Calu3 (cell line): Measurements from ENCODE around the gene MCM10. TPM values are rescaled to one million over a fixed set of nuclear protein-coding genes. Genes with fewer than 3 reads are reported as not detected.

ENCODE experiments used
- BruUV-seq: library from RNA; stranded (reverse); fragments of 400-500 nt; replicated peaks from 2 replicates; lab custom pipeline; 2021; lab: Mats Ljungman, UMichigan
- CTCF ChIA-PET: fragments of 300-600 bp; sonication (Branson Sonifier 250); formaldehyde crosslinking; loops from one replicate; lab custom pipeline; 2022; ENCODE audit warnings: antibody characterized with exemption; lab: Charles Lee
- DNase-seq: peaks from one replicate; pipeline ENCODE4 v3.0.0; 2022
- H3K27ac Mint-ChIP-seq: one replicate; pipeline ENCODE4 v1.8.0; 2022; ENCODE audit warnings: mixed read lengths; ENCODE audit not compliant: unreplicated experiment
- H3K27me3 Mint-ChIP-seq: one replicate; pipeline ENCODE4 v1.8.0; 2022; ENCODE audit warnings: mixed read lengths; ENCODE audit not compliant: unreplicated experiment
- H3K36me3 Mint-ChIP-seq: one replicate; pipeline ENCODE4 v1.8.0; 2022; ENCODE audit warnings: mild to moderate bottlenecking, moderate library complexity, mixed read lengths; ENCODE audit not compliant: insufficient read depth, unreplicated experiment
- H3K4me1 Mint-ChIP-seq: one replicate; pipeline ENCODE4 v1.8.0; 2022; ENCODE audit warnings: mild to moderate bottlenecking, low read depth, mixed read lengths; ENCODE audit not compliant: unreplicated experiment
- H3K4me3 Mint-ChIP-seq: one replicate; pipeline ENCODE4 v1.8.0; 2022; ENCODE audit warnings: mild to moderate bottlenecking, low read depth, moderate library complexity, mixed read lengths; ENCODE audit not compliant: unreplicated experiment
- H3K9me3 Mint-ChIP-seq: one replicate; pipeline ENCODE4 v1.8.0; 2022; ENCODE audit warnings: low read depth, mixed read lengths; ENCODE audit not compliant: unreplicated experiment
- intact Hi-C: fragments of 100-400 bp; cut with micrococcal nuclease; formaldehyde crosslinking; loops from one replicate; pipeline ENCODE4 v1.10.0; 2022; ENCODE audit not compliant: unreplicated experiment
- total RNA-seq: library from RNA; stranded (reverse); gene quantifications from 2 replicates; pipeline ENCODE4 v1.2.3, GENCODE V29; 2022
- TF ChIP-seq, protein P1 (sequence below): fragments of 200-600 bp; IDR thresholded peaks from one replicate; pipeline ENCODE4 v1.8.0; 2022; ENCODE audit warnings: antibody characterized with exemption; ENCODE audit not compliant: unreplicated experiment

MCM10 gene
- total RNA-seq, 1 experiment from 2014 or later, result 49.3 TPM

DNA sequence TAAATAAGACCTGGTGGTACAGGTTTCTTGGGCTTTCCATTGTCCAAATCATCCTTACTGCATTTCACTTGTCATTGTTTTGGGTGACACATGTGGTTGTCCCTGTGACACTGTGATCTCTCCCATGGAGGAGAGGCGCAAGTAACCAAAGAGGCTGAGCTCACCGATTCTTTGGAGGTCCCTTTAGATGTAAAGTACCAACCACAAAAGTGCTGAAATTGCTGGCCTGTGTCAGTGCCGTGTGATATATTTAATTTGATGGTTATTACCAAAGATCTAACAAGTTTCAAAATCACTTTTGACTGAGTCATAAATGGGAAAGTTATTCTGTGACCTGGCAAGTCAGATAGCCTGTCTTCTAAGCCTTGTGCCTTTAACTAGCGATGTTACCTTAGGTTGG lies 19.4 kb downstream of the MCM10 start:
- no peaks in the 10 kb centered on the region for H3K4me1 Mint-ChIP-seq
- intact Hi-C loops, result no loop called here
- CTCF ChIA-PET, result no interaction called here
- no peaks in the 10 kb centered on the region for H3K9me3 Mint-ChIP-seq
- no peak for DNase-seq
- no peaks in the 10 kb centered on the region for H3K27me3 Mint-ChIP-seq
- no peak overlapping the region for H3K4me3 Mint-ChIP-seq
- H3K36me3 Mint-ChIP-seq, result peaks cover 9% of the 10 kb centered on the region
- no TSS peak for BruUV-seq
- TF ChIP-seq, protein P1, sequence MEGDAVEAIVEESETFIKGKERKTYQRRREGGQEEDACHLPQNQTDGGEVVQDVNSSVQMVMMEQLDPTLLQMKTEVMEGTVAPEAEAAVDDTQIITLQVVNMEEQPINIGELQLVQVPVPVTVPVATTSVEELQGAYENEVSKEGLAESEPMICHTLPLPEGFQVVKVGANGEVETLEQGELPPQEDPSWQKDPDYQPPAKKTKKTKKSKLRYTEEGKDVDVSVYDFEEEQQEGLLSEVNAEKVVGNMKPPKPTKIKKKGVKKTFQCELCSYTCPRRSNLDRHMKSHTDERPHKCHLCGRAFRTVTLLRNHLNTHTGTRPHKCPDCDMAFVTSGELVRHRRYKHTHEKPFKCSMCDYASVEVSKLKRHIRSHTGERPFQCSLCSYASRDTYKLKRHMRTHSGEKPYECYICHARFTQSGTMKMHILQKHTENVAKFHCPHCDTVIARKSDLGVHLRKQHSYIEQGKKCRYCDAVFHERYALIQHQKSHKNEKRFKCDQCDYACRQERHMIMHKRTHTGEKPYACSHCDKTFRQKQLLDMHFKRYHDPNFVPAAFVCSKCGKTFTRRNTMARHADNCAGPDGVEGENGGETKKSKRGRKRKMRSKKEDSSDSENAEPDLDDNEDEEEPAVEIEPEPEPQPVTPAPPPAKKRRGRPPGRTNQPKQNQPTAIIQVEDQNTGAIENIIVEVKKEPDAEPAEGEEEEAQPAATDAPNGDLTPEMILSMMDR, result no peak
- H3K27ac Mint-ChIP-seq, result no peak overlapping the region

DNA sequence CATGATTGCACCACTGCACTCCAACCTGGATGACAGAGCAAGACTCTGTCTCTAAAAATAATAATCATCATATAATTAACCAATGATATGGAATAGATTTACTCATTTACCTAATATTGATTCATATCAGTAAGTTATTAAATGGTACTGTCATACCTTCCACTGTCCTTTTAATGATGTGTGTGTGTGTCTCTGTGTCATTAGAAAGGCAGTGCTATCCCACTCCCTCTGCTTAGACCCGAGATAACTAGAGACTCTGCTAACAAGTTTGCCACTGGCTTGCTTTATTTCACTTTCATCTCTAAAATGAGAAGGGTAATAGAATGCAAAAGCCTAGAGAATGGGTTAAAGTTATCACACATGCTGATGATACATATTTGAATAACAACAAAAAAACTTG lies 21.1 kb downstream of the MCM10 start:
- BruUV-seq, result no TSS peak
- intact Hi-C loops, result no loop called here
- Mint-ChIP-seq H3K27ac (no peak overlapping the region), H3K4me3 (no peak overlapping the region), H3K9me3 (no peaks in the 10 kb centered on the region), H3K36me3 (peaks cover 9% of the 10 kb centered on the region), H3K27me3 (no peaks in the 10 kb centered on the region), H3K4me1 (no peaks in the 10 kb centered on the region)
- TF ChIP-seq, protein P1, result no peak
- no peak for DNase-seq
- CTCF ChIA-PET, result no interaction called here

GRCh38 chr10:13183625-13184024 lies 22.3 kb downstream of the MCM10 start:
- peaks cover 9% of the 10 kb centered on the region for H3K36me3 Mint-ChIP-seq
- no peaks in the 10 kb centered on the region for H3K9me3 Mint-ChIP-seq

GRCh38 chr10:13184276-13184675 lies 22.9 kb downstream of the MCM10 start:
- no TSS peak for BruUV-seq
- CTCF ChIA-PET, result no interaction called here
- intact Hi-C loops, result no loop called here
- TF ChIP-seq, protein P1, result no peak
- Mint-ChIP-seq H3K27me3 (no peaks in the 10 kb centered on the region), H3K27ac (no peak overlapping the region), H3K36me3 (peaks cover 11% of the 10 kb centered on the region), H3K4me1 (no peaks in the 10 kb centered on the region), H3K9me3 (no peaks in the 10 kb centered on the region), H3K4me3 (no peak overlapping the region)
- DNase-seq, result no peak

More at GRCh38 chr10:13183625-13184024, 22.3 kb downstream of the MCM10 start:
- H3K4me3 Mint-ChIP-seq, result no peak overlapping the region
- no peak for DNase-seq
- H3K27ac Mint-ChIP-seq, result no peak overlapping the region
- H3K27me3 Mint-ChIP-seq, result no peaks in the 10 kb centered on the region
- H3K4me1 Mint-ChIP-seq, result no peaks in the 10 kb centered on the region
- no TSS peak for BruUV-seq
- TF ChIP-seq, protein P1, result no peak
- intact Hi-C loops, result no loop called here
- CTCF ChIA-PET, result no interaction called here
